ENCODE data around the gene C1QTNF6.

The C1QTNF6 gene

DNA sequence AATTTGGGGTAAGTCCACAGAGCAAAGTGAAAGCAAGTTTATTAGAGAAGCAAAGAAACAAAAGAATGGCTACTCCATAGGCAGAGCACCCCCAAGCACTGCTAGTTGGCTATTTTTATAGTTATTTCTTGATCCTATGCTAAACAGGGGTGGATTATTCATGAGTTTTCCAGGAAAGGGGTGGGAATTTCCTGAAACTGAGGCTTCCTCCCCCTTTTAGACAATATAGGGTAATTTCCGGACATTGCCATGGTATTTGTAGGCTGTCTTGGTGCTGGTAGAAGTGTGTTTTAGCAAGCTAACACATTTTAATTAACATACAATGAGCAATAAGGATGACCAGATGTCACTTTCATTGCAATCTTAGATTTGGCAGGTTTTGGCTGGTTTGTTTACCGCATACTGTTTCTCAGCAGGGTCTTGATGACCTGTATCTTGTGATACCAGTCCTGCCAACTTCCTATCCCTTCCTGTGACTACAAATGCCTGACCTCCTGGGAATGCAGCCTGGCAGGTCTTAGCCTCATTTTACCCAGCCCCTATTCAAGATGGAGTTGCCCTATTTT lies 937 bp upstream of the C1QTNF6 start:
- no peak for DNase-seq

DNA sequence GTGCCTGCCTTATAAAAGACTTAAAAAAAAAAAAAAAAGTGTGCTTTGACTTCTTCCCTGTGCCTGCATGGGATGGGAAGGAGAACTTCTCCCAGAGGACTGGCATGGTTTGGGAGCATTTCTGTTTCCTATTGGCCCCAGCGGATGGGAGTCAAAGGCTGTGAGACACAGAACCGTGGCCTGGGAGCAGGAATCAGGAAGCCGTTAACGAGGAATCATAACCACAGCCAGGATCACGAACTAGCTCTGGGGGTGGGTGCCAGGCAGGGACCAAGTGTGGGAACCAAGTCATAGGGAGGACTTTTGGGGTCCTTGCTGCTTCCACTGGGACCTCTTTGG lies 526 bp downstream of the C1QTNF6 start:
- no peak for DNase-seq

GRCh38 chr22:37186997-37187522 lies 987 bp downstream of the C1QTNF6 start:
- DNase-seq: no peak

DNA sequence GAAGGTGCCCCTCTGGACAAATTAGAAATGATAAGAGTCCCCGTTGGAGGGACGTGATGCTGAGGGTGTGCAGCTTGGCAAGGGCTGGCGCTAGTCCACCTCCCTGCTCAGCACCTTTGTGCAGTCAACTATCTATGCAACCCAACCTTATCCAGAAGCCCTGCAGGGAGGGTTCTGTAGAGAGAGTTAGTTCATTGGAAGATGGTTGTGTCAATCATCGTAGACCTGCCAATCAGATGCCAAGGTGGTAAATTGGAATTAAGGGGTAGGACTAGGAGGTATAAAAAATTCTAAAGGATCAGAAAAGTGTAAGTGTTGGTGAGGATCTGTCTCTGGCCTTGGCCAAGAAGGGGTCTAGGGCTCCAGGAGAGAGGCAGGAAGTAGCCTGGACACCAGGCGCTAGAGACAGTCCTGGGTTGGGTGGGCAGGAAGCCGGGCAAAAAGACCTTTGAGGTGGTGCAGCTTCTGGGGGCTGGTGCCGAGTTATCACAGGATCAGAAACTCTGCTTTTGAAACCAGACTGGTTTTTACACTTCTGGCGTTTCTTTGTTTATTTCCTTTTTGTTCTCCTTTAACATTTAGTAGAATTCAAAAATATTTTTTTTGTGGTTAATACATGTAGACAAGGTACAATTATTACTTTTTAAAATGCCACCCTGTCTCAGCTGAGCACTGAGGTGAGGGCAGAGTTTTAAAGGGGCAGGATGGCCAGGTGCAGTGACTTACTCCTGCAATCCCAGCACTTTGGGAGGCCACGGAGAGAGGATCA lies 1.6 kb downstream of the C1QTNF6 start:
- peak; percentile 94 for DNase-seq

DNA sequence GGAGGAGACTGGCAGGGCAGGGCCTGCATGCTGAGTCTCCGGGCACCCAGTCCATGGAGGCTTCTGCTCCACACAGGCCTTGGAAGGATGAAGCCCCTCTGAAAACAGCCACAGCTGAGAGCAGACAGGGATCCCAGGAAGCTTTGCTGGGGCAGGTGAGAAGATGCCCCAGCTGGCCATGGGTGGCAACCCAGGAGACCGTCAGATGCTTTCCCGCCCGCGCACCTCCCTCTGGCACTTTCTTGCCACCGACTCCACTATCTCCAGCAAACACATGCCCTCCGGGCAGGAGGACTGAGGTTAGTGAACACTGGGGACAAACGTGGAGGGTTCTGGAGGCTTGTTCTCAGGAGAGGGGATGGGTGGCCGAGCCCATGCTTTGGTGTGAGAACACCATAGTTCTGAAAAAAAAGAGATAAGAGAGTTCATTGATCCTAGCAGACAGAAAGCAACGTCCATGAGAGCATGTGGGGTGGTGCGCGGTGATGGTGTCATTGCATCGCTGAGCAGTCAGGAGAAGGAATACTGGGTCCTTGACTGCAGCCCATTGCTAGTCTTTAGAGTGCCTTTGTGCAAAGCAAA lies 2.3 kb downstream of the C1QTNF6 start:
- peak; percentile 83 for DNase-seq

- no peak for DNase-seq
These were observed 3.1 kb downstream of the C1QTNF6 start for GRCh38 chr22:37184816-37185541.

- DNase-seq: no peak
These were observed 3.7 kb downstream of the C1QTNF6 start for GRCh38 chr22:37184380-37184755.

DNA sequence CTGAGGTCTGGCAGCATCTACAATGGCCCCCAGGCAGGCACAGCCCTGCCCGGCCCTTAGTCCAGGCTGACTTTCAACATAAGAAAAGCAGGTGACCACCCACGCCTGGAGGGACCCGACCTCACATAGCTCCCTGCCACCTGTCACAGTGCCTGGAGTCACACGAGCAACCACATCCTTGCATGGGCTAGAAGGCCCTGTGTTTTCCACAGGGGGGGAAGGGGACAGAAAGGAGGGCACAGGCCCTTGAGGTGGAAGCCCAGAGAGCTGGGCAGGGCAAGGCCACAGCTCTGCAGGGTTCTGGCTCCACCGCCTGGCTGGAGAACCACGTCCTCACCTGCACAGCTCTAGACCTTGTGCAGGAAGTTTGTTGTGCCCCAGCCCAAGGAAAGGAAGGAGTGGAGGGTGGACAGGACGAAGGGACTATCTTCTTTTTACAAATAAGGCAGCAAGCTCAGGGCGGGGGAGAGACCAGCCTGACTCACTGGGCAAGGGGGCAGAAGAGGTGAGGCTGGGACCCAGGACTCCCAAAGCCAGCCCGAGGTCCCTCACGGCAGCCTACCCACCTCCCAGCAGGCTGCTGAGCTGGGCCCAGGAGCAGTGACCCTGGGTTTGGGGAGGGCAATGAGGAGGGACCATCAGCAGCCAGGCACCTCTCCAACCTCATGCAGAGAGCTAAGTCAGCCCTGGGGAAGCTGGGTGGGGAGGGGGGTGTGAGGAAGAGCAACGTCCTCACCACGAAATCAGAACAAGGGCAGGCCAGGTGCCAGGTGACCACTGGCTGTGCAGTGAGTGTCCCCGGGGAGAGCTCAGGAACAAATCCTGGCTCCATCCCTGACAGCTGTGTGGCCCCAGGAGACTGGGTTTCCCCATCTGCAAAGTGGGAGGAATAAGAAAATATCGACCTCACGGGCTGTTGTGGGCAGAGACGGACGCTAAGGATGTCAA lies 4.3 kb downstream of the C1QTNF6 start:
- DNase-seq: no peak

GRCh38 chr22:37182949-37183245 lies 5.2 kb downstream of the C1QTNF6 start:
- DNase-seq: no peak

DNA sequence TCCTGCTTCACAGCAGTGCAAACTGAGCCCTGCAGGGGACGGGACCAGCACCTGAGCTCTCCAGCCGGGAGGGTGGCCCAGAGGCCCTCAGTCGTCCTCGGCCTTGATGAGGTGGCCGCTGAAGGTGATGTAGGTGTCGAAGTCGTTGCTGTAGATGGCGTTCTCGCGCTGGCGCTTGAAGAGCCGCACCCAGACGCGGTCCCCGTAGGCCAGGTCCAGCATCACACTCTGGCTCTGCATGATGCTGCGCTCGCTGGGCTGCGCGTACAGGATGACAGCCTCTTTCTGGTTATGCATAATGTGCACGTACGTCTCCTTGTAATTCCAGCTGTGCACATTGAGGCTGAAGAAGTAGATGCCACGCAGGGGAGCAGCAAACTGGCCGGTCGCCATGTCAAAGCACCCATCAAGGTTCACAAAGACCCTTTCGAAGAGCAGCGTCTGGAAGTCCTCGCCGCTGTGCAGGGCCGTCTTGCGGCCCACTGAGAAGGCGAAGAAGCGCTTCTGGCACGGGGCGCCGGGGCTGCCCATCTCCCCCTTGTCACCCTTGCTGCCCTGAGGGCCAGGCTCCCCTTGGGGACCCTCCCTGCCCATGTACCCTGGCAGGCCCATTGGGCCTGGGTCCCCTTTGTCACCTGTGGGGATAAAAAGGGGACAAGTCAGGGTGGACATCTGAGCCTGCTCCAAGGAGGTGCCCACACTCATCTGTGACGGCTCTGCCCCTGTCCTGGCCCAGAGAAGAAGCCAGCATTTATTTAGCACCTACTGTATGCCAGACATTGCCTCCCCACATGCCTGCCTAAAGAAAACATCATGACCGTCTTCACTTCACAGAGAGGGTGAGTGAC lies 5.7 kb downstream of the C1QTNF6 start:
- DNase-seq: no peak

DNA sequence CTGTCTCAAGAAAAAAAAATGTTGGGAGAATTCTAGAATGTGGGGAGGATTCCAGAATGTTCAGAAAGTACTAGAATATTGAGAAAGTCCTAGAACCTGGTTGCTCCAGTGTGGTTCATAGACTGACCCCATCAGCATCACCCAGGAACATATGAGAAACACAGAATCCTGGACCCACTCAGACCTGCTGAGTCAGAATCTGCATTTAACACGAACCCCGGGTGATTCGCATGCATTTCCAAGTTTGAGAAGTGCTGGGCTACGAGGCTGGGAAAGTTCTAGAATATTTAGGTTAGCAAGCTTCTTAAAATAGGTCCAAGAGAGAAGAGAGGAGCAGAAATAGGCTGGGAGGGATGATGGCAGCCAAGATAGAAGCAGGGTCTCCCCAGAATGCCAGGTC lies 6.4 kb downstream of the C1QTNF6 start:
- DNase-seq: no peak

DNA sequence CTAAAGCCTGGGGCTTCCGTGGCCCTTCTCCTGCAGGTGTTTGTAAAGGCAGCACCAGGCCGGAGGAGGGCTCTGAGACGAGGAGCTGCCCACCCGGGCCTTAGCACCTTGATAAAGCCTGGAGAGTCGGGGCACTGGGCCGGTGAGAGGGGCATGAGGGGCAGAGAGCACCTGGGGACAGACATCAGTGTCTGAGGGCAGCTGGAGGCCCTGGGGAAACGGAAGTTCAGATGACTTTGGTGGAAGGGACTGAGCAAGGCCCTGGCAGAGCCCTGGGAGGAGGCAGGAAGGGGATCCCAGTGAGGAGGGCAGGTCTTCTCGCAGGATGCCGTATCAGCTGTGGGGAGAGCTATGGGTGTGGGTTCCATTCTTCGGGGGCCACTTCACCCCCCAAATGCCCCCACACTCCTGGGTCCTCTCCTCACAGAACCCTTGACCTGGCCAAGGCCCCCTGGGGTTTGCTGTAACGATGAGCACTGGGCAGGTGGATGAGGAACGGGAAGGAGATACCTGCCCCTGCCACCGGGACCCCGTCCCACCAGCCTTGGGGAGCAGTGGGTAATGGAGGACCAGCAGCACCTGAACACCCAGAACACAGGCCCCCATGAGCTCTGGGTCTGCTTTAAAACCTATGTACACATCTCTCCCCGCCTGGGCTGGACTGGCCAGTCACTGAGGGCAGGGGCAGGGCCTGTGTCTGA lies 7.4 kb downstream of the C1QTNF6 start:
- no peak for DNase-seq

GRCh38 chr22:37179622-37180420 lies 8.2 kb downstream of the C1QTNF6 start:
- DNase-seq: no peak

- DNase-seq: no peak
These were observed 8.9 kb downstream of the C1QTNF6 start for GRCh38 chr22:37179126-37179470.

- no peak for DNase-seq
These were observed 9.5 kb downstream of the C1QTNF6 start for GRCh38 chr22:37178350-37179125.

- no peak for DNase-seq
These were observed 10.3 kb downstream of the C1QTNF6 start for GRCh38 chr22:37177755-37178154.

DNA sequence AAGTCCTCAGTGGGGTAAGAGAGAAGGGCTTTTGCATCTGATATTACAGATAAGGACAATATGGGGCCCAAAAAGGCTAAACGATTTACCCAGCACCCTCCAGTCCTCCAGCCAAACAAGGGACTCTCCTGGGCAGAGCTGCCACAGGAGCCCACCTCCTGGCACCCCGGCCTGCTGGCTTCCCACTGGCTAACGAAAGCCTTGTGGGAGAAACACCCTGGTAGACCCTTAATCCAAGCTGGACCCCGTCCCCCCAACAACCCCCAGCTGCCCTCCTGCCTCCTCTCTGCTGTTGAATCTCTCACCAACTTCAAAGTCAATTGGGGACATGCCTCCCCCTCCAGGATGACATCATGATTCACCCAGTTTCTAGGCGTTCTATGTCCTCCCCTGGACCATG lies 10.8 kb downstream of the C1QTNF6 start:
- DNase-seq: no peak

- peak; percentile 82 for DNase-seq
These were observed 11.5 kb downstream of the C1QTNF6 start for GRCh38 chr22:37176464-37177061.
